ENCODE measurements around the gene FOXRED2.
A peak's percentile ranks its signal among the peaks of the same experiment; 100 is the strongest.

The FOXRED2 gene

DNA sequence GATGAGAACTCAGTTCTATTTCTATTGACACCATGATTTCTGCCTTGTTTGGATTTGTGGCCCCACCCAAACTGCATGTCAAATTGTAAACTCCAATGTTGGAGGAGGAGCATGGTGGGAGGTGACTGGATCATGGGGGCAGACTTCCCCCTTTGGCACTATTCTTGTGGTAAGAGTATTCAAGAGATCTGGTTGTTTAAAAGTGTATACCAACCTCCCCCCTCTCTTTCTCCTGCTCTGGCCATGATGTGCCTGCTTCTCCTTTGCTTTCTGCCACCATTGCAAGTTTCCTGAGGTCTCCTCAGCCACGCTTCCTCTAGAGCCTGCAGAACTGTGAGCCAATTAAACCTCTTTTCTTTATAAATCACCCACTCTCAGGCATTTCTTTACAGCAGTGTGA is 7.9 kb upstream of the FOXRED2 start:
- DNase-seq (ENCODE audit: low spot score): no peak

DNA sequence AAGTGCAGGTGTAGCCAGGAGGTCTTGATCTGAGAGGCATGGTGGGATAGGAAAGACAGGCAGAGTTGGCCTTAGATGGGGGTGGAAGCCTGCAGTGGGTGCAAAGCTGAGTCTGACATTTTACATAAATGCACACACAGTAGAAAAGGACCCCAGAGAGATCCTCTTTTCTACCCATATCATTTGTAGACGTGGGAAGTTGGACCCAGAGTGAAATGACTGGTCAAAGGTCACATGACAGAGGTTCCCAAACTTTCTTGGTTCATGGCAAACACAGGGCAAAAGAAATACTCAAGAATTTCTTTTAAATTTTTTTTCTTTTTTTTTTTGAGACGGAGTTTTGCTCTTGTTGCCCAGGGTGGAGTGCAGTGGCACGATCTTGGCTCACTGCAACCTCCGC is 6.2 kb upstream of the FOXRED2 start:
- DNase-seq (ENCODE audit: low spot score): no peak

DNA sequence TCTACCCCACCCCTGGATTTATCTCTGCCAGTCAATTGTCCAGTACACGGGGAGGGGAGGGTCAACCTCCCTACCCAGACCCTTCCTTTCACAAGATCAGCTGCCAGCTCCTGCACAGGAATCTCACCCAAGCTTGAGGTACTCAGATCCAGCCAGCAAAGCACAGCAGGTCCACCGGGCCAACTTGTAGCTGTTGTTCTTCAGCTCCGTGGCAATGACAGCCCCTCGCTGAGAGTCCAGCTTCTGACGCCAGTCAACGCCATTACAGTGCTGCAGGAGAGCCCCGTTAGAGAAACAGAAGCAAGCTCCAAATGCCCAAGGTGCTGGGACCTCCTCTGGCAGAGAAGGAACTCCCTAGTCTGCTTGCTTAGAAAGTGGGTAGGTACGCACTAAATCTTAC is 5.5 kb upstream of the FOXRED2 start:
- no peak for DNase-seq (ENCODE audit: low spot score)

GRCh38 chr22:36510966-36511881 is 4.4 kb upstream of the FOXRED2 start:
- DNase-seq (ENCODE audit: low spot score): peak; percentile 69

GRCh38 chr22:36510384-36510783 is 3.5 kb upstream of the FOXRED2 start:
- DNase-seq (ENCODE audit: low spot score): no peak

DNA sequence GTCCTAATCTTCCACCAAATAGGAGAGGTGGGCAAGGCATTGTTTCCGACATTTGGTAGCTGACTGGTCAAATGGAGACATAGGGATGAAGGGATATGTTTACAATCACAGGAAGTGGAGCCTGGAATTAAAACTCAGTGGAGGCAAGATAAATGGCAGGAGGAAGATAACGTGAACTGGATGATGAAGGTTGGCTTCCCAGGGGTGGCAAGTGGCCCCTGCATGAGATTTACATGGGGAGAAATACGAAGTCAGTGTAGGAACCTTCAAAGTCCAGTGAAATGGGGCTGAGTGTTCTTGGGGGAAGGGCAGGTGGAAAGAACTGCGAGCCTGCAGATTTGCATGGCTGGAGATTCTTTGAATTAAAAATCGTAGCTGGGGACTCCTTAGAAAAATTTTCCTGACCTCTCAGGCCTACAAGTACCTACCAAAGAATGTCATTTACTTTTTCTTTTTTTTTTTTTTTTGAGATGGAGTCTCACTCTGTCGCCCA is 724 bp upstream of the FOXRED2 start:
- DNase-seq (ENCODE audit: low spot score): no peak

DNA sequence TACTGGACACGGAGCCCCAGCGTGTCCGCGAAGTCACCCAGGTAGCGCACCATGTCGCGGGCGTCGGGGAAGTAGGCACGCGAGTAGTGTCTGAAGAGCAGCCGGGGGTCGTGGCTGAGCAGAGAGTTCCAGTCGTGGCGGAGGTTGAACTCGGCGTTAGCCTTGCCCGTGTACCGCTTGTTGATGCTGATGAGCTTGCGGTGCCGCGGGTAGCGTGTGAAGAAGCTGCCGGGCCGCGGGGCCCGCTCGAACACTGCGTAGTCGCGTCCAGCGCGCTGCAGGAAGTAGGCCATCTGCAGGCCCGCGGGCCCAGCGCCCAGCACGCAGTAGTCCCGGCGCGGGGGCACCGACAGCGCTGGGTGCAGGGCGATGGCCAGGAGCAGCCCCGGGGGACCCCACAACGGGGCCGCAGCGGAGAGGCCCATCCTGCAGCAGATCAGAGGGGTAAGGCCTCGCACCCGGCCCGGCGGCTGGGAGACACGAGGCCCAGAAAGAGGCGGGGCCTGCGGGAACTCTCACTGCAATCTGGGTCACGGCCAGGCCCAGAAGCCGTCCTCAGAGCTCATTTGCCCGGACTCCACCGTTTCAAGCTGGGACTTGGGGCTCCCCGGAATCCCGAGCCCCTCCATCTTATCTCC is 723 bp downstream of the FOXRED2 start:
- no peak for DNase-seq (ENCODE audit: low spot score)

DNA sequence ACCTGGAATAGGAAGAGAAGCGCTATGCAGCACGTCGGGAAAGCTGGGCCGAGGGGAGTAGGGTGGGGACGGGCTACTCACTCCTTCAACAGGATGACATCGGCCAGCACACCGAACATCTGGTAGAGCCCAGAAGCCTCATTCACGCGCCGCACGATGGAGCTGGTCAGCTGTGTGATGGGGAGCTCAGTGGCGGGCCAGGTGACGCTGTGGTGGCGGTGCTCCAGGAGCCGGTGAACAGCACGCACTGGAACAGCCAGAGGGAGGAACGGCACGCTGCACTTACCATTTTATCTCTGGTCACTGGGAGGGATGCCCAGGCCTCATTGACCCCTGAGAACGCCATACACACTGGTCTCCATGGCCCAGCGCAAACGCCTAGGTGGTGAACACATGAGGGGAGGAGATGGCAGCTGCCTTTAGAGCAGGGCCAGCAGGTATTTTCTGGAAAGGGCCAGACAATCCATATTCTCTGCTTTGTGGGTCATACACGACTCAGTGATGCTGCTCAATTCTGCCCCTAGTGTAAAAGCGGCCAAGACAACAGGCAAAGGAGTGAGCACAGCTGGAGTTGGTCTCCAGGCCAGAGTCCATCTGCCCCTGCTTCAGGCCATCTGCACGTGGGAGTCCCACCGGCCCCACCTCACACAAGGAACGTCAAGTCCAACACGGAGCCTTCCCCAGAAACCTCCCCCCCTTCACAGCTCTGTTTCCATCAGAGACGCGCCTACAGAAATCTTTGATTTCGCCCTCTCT is 8.8 kb downstream of the FOXRED2 start:
- DNase-seq (ENCODE audit: low spot score): no peak

- no peak for DNase-seq (ENCODE audit: low spot score)
Measured at GRCh38 chr22:36493690-36494110, 13.1 kb downstream of the FOXRED2 start.

DNA sequence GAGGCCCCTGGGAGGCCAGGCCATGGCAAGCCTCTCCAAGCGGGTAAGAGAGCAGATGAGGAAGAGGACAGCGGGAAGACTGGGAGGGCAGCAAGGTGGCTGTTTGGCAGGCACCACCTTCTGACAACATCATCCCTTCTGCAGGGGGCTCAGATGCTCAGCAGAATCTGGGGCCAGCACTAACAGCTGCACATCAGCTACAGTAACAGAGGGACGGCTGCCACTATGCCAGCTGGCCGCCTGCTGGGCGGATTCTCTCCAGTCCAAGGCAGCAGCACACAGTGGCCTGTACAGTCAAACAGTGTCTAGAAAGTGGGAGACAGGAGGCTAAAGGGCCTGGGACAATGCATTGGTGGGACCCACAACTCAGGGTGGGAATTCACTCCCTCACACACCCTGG is 14.7 kb downstream of the FOXRED2 start:
- no peak for DNase-seq (ENCODE audit: low spot score)

GRCh38 chr22:36491155-36491554 is 15.7 kb downstream of the FOXRED2 start:
- DNase-seq (ENCODE audit: low spot score): no peak

GRCh38 chr22:36486619-36487384 is 20.0 kb downstream of the FOXRED2 start:
- DNase-seq (ENCODE audit: low spot score): no peak

DNA sequence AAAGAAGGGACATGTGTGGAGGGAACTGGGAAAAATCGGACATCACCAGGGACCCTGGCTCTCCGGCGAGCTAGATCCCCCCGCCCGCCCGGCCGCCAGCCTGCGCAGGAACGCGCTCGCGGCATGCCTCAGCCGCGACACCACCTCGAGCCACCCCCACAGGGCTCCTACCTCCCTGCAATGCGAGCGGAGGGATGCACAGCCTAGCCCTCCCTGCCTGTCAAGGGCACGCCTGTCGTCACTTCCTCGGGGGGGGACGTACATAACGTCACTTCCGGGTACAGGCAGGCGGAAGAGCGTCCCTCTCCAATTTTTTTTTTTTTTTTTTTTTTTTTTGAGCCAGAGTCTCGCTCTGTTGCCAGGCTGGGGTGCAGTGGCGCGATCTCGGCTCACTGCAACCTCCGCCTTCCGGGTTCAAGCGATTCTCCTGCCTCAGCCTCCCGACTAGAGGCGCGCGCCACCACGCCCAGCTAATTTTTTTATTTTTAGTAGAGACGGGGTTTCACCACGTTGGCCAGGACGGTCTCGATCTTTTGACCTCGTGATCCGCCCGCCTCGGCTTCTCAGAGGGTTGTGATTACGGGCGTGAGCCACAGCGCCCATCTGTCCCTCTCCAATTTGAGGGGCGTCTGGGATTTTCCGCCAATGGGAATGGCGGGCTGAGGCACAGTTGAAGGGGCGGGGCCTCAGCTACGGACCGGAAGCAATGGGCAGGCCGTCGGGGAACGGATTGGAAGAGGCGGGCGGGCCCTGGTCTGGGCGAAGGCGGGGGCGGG is 25.3 kb downstream of the FOXRED2 start, which contains the start of gene TXN2:
Gene TXN2 (minus strand): TSS at position 248 of the 776 bp plus-strand sequence. CDS start 803 bp downstream, outside the sequence.
- peak; percentile 98 for DNase-seq (ENCODE audit: low spot score)

DNA sequence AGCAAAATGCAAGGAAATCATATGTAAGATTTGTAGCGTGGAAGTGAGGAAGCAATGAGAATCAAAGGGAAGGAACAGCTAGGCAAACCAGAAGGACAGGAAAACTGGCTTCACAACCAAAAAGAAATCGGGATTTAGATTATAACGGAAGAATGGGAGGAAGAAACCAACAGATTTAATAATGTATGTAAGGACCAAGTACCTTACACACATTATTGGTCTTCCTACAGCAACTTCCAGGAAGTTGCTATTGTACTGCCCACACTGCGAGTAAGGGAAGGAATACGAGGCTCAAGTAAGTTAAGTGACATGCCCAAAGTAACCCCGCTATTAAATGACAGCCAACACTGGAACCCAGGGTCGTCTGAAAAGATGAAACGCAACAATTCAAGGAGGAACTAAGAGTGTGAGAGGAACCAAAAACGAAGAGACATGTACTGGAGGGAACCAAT is 25.9 kb downstream of the FOXRED2 start:
- DNase-seq (ENCODE audit: low spot score): no peak

DNA sequence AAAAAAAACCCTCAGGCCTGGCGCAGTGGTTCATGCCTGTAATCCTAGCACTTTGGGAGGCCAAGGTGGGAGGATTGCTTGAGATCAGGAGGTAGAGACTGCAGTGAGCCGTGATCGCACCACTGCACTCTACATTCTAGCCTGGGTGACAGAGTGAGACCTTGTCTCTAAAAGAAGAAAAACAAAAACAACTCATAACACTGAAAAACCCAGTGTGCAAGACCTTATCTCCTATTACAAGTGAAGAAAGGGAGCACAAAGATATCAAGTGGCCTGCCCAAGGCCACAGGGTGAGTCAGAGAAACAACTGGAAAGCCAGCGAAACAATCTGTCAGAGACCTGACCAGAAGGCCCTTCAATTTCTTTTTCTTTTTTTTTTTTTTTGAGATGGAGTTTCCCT is 27.9 kb downstream of the FOXRED2 start:
- no peak for DNase-seq (ENCODE audit: low spot score)

- DNase-seq (ENCODE audit: low spot score): no peak
Measured at GRCh38 chr22:36475341-36475740, 31.5 kb downstream of the FOXRED2 start.

DNA sequence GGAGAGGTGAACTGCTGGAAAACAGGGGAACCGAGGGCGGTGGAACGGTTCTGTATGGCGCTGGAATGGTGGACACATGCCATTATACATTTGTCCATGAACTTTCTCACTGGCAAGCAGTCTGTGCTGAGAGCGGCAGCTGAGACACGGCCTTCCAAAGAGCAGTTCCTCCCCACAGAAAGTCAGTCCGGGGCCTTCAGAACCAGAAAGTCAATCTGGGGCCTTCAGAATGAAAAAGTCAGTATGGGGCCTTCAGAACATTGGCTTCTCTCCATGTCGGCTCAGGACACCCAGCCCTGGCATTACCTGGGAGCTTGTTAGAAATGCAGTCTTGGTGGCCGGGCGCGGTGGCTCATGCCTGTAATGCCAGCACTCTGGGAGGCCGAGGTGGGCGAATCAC is 34.2 kb downstream of the FOXRED2 start:
- DNase-seq (ENCODE audit: low spot score): no peak

GRCh38 chr22:36471341-36471821 is 35.5 kb downstream of the FOXRED2 start:
- DNase-seq (ENCODE audit: low spot score): no peak

GRCh38 chr22:36470994-36471331 is 35.9 kb downstream of the FOXRED2 start:
- DNase-seq (ENCODE audit: low spot score): no peak

- peak; percentile 75 for DNase-seq (ENCODE audit: low spot score)
Measured at GRCh38 chr22:36470162-36470993, 36.5 kb downstream of the FOXRED2 start.

Data from AG08395 (cell line).